GM23338 (cell line): ENCODE data around the gene TIMM17B. TPM values are rescaled to one million over a fixed set of nuclear protein-coding genes. Genes with fewer than 3 reads are reported as not detected.

ENCODE experiments used
- ATAC-seq: fragments of 200-7000 bp; cut with Tn5 transposase; 3 replicates; pipeline ENCODE4 v1.9.1; 2020
- DNase-seq: peaks from one replicate; pipeline ENCODE4 v3.0.0-alpha.2; 2015; ENCODE audit warnings: low spot score
- H2AFZ ChIP-seq: fragments of 200-600 bp; sonication (generic); 2 replicates; pipeline ENCODE4 v1.8.0; 2016; ENCODE audit warnings: antibody characterized with exemption, mild to moderate bottlenecking, moderate library complexity
- H3F3A ChIP-seq: fragments of 200-600 bp; sonication (generic); replicated peaks from 2 replicates; pipeline ENCODE4 v1.8.0; 2017; ENCODE audit warnings: antibody characterized with exemption, mixed run types, low read depth
- H3K27ac ChIP-seq: fragments of 200-600 bp; sonication (generic); 2 replicates; pipeline ENCODE4 v1.6.1; 2016; ENCODE audit warnings: low read depth
- H3K27me3 ChIP-seq: fragments of 200-600 bp; sonication (generic); 2 replicates; pipeline ENCODE4 v1.8.0; 2016; ENCODE audit warnings: mild to moderate bottlenecking, mixed run types, moderate library complexity; ENCODE audit not compliant: insufficient read depth
- H3K36me3 ChIP-seq: fragments of 200-600 bp; sonication (generic); 2 replicates; pipeline ENCODE4 v1.8.0; 2016; ENCODE audit warnings: mild to moderate bottlenecking; ENCODE audit not compliant: insufficient read depth
- H3K4me1 ChIP-seq: fragments of 200-600 bp; sonication (generic); 2 replicates; pipeline ENCODE4 v1.8.0; 2016; ENCODE audit warnings: mild to moderate bottlenecking, moderate library complexity; ENCODE audit not compliant: insufficient read depth
- H3K4me2 ChIP-seq: fragments of 200-600 bp; sonication (generic); 2 replicates; pipeline ENCODE4 v1.7.1; 2017; ENCODE audit warnings: mixed run types
- H3K4me3 ChIP-seq: fragments of 200-600 bp; sonication (generic); 2 replicates; pipeline ENCODE4 v1.6.1; 2016; ENCODE audit warnings: mixed run types
- H3K79me2 ChIP-seq: fragments of 200-600 bp; sonication (generic); replicated peaks from 2 replicates; pipeline ENCODE4 v1.8.0; 2017; ENCODE audit warnings: mild to moderate bottlenecking; ENCODE audit not compliant: insufficient read depth
- H3K9me2 ChIP-seq: fragments of 200-600 bp; sonication (generic); 2 replicates; pipeline ENCODE4 v1.8.0; 2017; ENCODE audit not compliant: insufficient read depth
- H4K20me1 ChIP-seq: fragments of 200-600 bp; sonication (generic); replicated peaks from 2 replicates; pipeline ENCODE4 v1.8.0; 2017; ENCODE audit warnings: mild to moderate bottlenecking; ENCODE audit not compliant: insufficient read depth
- H3K27ac Mint-ChIP-seq: 2 replicates; pipeline ENCODE4 v1.8.0; 2020; ENCODE audit warnings: inconsistent platforms, mild to moderate bottlenecking, moderate library complexity, mixed read lengths
- H3K27me3 Mint-ChIP-seq: 3 replicates; pipeline ENCODE4 v1.8.0; 2022; ENCODE audit warnings: low read depth, mild to moderate bottlenecking, moderate library complexity, mixed read lengths, inconsistent platforms; ENCODE audit not compliant: insufficient read depth, poor library complexity
- H3K36me3 Mint-ChIP-seq: 3 replicates; pipeline ENCODE4 v1.8.0; 2021; ENCODE audit warnings: low read depth, mild to moderate bottlenecking, inconsistent platforms, moderate library complexity, mixed read lengths
- H3K4me1 Mint-ChIP-seq: 3 replicates; pipeline ENCODE4 v1.8.0; 2020; ENCODE audit warnings: mild to moderate bottlenecking, inconsistent platforms, mixed read lengths
- H3K4me3 Mint-ChIP-seq: 3 replicates; pipeline ENCODE4 v1.8.0; 2021; ENCODE audit warnings: moderate library complexity, mild to moderate bottlenecking, inconsistent platforms, mixed read lengths
- H3K9me3 Mint-ChIP-seq: 3 replicates; pipeline ENCODE4 v1.8.0; 2020; ENCODE audit warnings: moderate library complexity, mild to moderate bottlenecking, inconsistent platforms, mixed read lengths
- CREB1 ChIP-seq: fragments of 250-450 bp; sonication (Bioruptor Pico); IDR thresholded peaks from 2 replicates; pipeline ENCODE4 v1.5.0; 2020; ENCODE audit warnings: low read depth, mild to moderate bottlenecking, moderate library complexity
- CTCF ChIP-seq, 2 experiments: fragments of 200-600 bp in 1 of 2; sonication (generic) in 1 of 2; conservative IDR thresholded peaks; 2 replicates each; pipeline versions ENCODE4 v1.5.1 to v1.6.1; 2016 to 2017; ENCODE audit warnings: antibody characterized with exemption in 2 of 2, low read depth in 2 of 2, mild to moderate bottlenecking in 2 of 2, moderate library complexity in 1 of 2
- EZH2 ChIP-seq: fragments of 200-600 bp; sonication (generic); IDR thresholded peaks from one replicate; pipeline ENCODE4 v1.8.0; 2017; ENCODE audit warnings: antibody characterized with exemption, mild to moderate bottlenecking, low read depth; ENCODE audit not compliant: unreplicated experiment
- JUNB ChIP-seq: IDR thresholded peaks from one replicate; pipeline ENCODE4 v1.6.1; 2016; ENCODE audit warnings: antibody characterized with exemption; ENCODE audit not compliant: unreplicated experiment
- POLR2AphosphoS5 ChIP-seq: IDR thresholded peaks from 2 replicates; pipeline ENCODE4 v1.6.1; 2016; ENCODE audit warnings: antibody characterized with exemption, low read depth
- STAT1 ChIP-seq: IDR thresholded peaks from one replicate; pipeline ENCODE4 v1.6.1; 2016; ENCODE audit warnings: antibody characterized with exemption; ENCODE audit not compliant: unreplicated experiment
- ZNF462 ChIP-seq: fragments of 250-450 bp; sonication (Bioruptor Pico); IDR thresholded peaks from 2 replicates; pipeline ENCODE4 v1.5.0; 2020; ENCODE audit warnings: mild to moderate bottlenecking, moderate library complexity
- long read RNA-seq: library from polyadenylated mRNA; unstranded; transcript quantifications from one replicate; pipeline ENCODE4 v2.0.0, GENCODE V29; 2020; ENCODE audit not compliant: unreplicated experiment
- polyA plus RNA-seq: library from polyadenylated mRNA; unstranded; fragments of >200 nt; fragmentation: Nextera tagmentation; extraction: Ambion mirVana; gene quantifications from 2 replicates; pipeline ENCODE4 v1.2.1, GENCODE V29; 2016
- total RNA-seq: library from RNA; depleted of rRNA; stranded (reverse); fragments of >200 nt; shearing (Covaris generic); gene quantifications from 2 replicates; pipeline ENCODE4 v1.2.3, GENCODE V29; 2014; rRNA removed

TIMM17B gene
- total RNA-seq, result 61.3 and 67.1 TPM in 2 replicates
- polyA plus RNA-seq, result 147 and 158 TPM in 2 replicates
- long read RNA-seq, transcript TIMM17B-204 (7 exons, 964 nt), result major isoform, 8 of 105 reads
- long read RNA-seq, partial matches to known transcripts, result 87 of 105 reads
- long read RNA-seq, other reads (novel, unspliced or antisense), result 10 of 105 reads

DNA sequence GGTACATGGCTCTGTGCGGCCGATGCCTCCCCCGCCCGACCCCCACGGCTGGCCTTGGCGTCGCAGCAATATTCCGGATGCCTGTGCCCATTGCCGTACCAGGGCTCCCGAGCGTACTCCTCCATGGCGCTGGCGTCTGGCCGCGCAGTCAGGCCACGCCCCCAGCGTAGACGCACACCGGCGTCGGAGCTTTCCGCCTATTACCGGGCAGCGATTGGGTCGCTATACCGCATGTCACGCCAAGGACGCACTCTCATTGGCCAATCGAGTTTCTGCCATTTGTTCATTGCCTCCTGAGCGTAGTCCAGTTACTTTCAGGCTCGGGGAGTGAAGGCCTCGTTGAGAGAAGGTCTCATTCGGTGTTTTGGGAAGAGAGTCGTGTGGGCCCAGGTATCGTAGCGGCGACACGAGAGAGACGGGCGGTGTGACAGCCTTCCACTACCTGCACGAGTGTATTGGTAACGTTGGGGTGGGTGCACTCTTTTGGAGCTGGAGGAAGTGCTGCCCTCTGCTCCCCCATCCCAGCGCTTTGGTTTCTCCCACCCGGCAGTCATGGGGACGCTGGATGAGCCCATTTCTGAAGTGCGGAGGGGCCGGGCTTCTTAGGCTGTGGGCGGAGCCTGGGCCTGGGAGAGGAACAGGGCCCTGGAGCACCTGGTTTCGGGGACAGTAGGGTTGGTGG lies at the start of gene TIMM17B, which contains the start of gene PQBP1:
TSS of gene TIMM17B (minus strand) at position 144 of the 682 bp plus-strand sequence. CDS start at position 125, 19 bp downstream.
TSS of gene PQBP1 (plus strand) at position 306 of the 682 bp plus-strand sequence. CDS start 580 bp downstream, outside the sequence.
- no peaks in the 10 kb centered on the region for H3F3A ChIP-seq
- DNase-seq (peak; percentile 90), ATAC-seq (peak; percentile 90)
- H3K4me2 ChIP-seq, result peak within 1 kb of the TSS; percentile 93
- H3K79me2 ChIP-seq, result peaks cover 41% of the 10 kb centered on the region
- TF ChIP-seq STAT1 (no peak), POLR2AphosphoS5 (peak; percentile 86), CREB1 (CRISPR knock-in tag) (peak; percentile 78), JUNB (no peak), EZH2 (no peak)
- H3K36me3 ChIP-seq, result no peaks in the 10 kb centered on the region; the same call in 1 of the 2 replicates
- peak within 1 kb of the TSS; percentile 97 for H3K27ac Mint-ChIP-seq
- peaks cover 41% of the 10 kb centered on the region for H3K36me3 Mint-ChIP-seq
- no peaks in the 10 kb centered on the region for H3K9me3 Mint-ChIP-seq
- H3K4me1 ChIP-seq, result no peaks in the 10 kb centered on the region; the same call in 1 of the 2 replicates
- no peaks in the 10 kb centered on the region for H3K27me3 ChIP-seq
- H3K4me3 ChIP-seq, result peak within 1 kb of the TSS; percentile 83
- no peaks in the 10 kb centered on the region; the same call in 2 of the 3 replicates for H3K4me1 Mint-ChIP-seq
- peak within 1 kb of the TSS; percentile 88 for H3K4me3 Mint-ChIP-seq
- 0 out of 2 replicates have a peak within 1 kb of the TSS, but pooled peaks have one; percentile 52 for H2AFZ ChIP-seq
- peak within 1 kb of the TSS; percentile 97 for H3K27ac ChIP-seq
- H3K9me2 ChIP-seq, result no peaks in the 10 kb centered on the region
- H4K20me1 ChIP-seq, result no peaks in the 10 kb centered on the region
- H3K27me3 Mint-ChIP-seq, result peaks cover 3% of the 10 kb centered on the region

- peak; percentile 82 for DNase-seq
- Histone ChIP-seq H3K4me1 (no peaks in the 10 kb centered on the region), H3K79me2 (peaks cover 38% of the 10 kb centered on the region), H3K4me3 (no peak overlapping the region), H3K27ac (no peak overlapping the region), H3K27me3 (no peaks in the 10 kb centered on the region), H3F3A (no peaks in the 10 kb centered on the region), H3K36me3 (no peaks in the 10 kb centered on the region), H3K4me2 (no peak overlapping the region), H4K20me1 (no peaks in the 10 kb centered on the region; the same call in 1 of the 2 replicates), H3K9me2 (no peaks in the 10 kb centered on the region), H2AFZ (no peak overlapping the region)
- Mint-ChIP-seq H3K27me3 (peaks cover 4% of the 10 kb centered on the region), H3K4me1 (peaks cover 19% of the 10 kb centered on the region), H3K27ac (peak overlapping the region; percentile 48; the same call in 1 of the 2 replicates), H3K4me3 (no peak overlapping the region), H3K9me3 (no peaks in the 10 kb centered on the region; the same call in 2 of the 3 replicates), H3K36me3 (peaks cover 26% of the 10 kb centered on the region)
- peak; percentile 96 for ATAC-seq
- TF ChIP-seq ZNF462 (CRISPR knock-in tag), result no peak
- TF ChIP-seq CTCF (conservative IDR thresholded peaks at IDR 0.05; ENCODE audit: low read depth in 2 of 2), result peak; percentile 78 to 79
- TF ChIP-seq STAT1, result no peak
These were observed 48.2 kb upstream of the TIMM17B start for GRCh38 chrX:48945517-48946348.
